ENCODE data around the gene THSD7A.

DNA sequence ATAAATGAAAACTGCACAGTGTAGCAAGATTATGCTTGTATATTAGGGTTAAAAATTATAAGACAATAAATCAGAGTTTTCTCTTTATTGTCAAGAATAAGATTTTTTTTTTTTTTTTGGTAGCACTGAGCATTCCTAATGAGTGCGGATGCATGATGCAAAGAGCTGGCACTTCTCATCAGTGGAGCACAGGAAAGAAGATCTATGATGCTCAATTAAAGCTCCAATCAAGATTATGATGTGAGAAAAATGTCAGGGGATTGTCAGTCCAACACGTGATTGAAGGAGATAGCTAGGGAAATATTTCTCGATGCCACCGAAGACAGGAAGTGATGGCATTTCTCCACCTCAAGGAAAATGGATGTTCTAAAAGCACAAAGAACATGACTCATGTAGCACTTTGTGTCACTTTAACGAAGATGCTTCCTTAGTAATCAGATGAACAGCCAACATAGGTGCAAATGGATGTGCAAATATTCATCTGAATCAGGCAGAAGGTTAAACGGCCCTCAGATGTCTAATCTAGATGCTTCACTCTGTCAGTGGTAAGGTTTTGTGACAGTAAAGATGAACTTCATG, 240.9 kb downstream of the THSD7A start:
- TF ChIP-seq, protein P1, sequence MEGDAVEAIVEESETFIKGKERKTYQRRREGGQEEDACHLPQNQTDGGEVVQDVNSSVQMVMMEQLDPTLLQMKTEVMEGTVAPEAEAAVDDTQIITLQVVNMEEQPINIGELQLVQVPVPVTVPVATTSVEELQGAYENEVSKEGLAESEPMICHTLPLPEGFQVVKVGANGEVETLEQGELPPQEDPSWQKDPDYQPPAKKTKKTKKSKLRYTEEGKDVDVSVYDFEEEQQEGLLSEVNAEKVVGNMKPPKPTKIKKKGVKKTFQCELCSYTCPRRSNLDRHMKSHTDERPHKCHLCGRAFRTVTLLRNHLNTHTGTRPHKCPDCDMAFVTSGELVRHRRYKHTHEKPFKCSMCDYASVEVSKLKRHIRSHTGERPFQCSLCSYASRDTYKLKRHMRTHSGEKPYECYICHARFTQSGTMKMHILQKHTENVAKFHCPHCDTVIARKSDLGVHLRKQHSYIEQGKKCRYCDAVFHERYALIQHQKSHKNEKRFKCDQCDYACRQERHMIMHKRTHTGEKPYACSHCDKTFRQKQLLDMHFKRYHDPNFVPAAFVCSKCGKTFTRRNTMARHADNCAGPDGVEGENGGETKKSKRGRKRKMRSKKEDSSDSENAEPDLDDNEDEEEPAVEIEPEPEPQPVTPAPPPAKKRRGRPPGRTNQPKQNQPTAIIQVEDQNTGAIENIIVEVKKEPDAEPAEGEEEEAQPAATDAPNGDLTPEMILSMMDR (IDR thresholded peaks at IDR 0.05; ENCODE audit: low read length): no peak
- TF ChIP-seq EZH2 (optimal IDR thresholded peaks at IDR 0.05; ENCODE audit: low read depth, low read length): no peak
